LoVo (cell line): ENCODE data around the gene TIAL1.
"Not testable (repeated sequence)": the region's sequence is repeated elsewhere in the genome, so short reads cannot be mapped to it uniquely, and the experiment has no call there.

Source experiments
- DNase-seq: peaks from one replicate; pipeline ENCODE4 v3.0.0-alpha.2; 2016; ENCODE audit warnings: low spot score

TIAL1 gene

DNA sequence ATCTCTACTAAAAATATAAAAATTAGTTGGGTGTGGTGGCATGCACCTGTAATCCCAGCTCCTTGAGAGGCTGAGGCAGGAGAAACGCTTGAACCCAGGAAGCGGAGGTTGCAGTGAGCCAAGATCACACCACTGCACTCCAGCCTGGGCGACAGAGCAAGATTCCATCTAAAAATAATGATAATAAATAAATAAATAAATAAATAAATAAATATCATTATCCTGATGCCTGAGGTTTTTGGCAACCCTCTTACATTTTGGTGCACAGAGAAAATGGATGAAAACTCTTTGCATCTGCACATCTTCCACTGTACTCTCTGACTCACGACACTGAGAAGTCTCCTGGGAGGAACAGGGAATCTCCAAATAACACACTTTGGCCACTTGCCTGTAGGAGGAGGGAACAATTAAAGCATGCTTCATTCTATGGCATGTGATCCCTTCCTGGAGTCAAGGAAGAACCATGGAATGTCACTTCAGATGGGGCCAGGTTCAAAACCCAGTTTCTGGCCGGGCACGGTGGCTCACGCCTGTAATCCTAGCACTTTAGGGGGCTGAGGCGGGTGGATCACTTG, 68.0 kb downstream of the TIAL1 start:
- not testable (repeated sequence) for DNase-seq

DNA sequence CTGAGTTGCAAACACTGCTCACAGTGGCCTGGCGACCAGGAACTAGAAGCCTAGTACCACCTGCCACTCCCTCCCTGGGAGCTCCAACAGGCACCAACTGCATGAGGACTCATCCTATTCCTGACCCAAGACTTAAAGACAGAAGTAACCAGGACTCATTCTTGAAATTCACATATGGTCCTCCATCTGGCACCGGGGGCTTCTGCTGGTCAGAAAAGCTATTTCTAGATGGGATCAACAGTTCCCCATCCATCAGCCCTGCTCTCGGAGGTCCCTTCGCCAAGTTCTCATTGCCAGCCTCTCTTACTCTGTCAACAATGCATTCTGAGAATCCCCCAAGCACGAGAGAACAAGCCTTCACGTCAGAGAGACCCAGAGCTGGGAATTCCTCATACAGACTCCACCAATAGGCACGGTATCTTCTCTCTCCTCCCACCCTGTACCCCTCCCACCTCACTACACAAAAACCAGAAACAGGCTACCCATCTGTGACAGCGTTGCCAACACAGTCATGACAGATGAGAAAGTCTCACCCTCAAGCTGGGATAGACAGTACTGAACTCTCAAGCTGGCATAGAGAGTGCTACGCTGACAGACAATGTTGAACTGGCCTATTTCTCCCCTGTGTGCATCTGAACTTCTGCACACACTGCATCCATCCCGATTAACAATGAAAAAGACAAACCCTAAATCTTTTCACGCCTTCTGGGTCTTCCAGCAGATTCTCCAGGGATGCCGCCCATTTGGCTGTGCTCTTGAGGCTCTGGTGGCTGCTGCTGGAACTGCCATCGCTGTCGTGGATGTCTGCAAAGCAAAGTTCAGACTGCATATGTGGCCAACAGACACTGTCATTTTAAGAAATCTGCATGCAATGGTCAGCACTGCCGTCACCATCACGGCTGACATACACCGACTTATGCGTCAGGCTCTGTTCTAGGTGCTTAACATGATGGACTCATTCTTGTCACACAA, 69.9 kb downstream of the TIAL1 start:
- no peak for DNase-seq

DNA sequence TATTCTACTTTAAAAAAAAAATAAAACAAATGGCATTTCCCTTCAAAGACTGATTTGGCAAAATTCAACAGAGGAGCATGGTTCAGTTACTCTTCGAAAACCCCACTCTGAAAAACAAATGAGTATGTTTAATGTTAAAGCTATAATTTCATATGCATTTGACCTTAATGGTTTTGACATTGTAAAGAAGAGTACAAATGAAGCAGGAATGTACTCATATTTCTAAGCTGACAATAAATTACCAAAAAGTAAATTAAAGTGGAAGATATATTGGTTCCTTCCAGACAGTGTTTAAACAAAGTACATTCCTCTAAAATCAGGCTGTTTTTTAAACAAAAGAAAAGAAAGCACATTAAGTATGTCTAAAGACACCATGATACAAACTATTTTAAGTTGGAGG, 70.6 kb downstream of the TIAL1 start:
- no peak for DNase-seq

DNA sequence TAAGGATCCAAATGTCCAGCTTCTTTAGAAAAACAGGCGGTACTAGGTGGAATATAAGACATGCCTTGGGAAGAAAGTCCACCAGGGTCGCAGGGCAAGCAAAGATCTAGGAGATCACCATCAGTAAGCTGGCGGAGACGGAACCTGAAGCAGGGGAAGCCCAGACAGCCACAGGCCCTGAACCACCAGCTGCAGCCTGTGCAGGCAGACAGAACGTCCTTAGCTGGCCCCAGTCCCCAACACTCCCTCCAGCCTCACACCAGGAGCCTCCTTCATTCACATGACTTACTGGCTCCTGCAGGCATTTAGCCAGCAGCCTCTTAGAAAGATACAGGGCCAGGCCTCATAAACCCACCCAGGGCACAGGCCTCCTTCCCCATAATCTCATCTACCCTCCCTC, 71.6 kb downstream of the TIAL1 start:
- DNase-seq, result no peak

GRCh38 chr10:119524720-119525070, 72.1 kb downstream of the TIAL1 start:
- DNase-seq, result no peak

- DNase-seq, result no peak
These were observed 72.7 kb downstream of the TIAL1 start for GRCh38 chr10:119523895-119524719.
